SK-N-SH (cell line): ENCODE results near the gene GRIK3. TPM values are rescaled to one million over a fixed set of nuclear protein-coding genes. Genes with fewer than 3 reads are reported as not detected.

Experiments
- CTCF ChIA-PET: fragments of 300-600, 350-600 bp; formaldehyde crosslinking; extraction: SDS; loops from one replicate; lab custom pipeline; 2021; lab: Yijun Ruan, JAX
- POLR2A ChIA-PET: fragments of 350-600 bp; sonication (Branson Sonifier 250); formaldehyde crosslinking; extraction: SDS; loops from one replicate; lab custom pipeline; 2020; ENCODE audit warnings: antibody characterized with exemption, inconsistent platforms; lab: Yijun Ruan, JAX
- DNase-seq: peaks from one replicate; pipeline ENCODE4 v3.0.0; 2012
- H2AFZ ChIP-seq: fragments of 200-600 bp; sonication (generic); 2 replicates; pipeline ENCODE4 v1.8.1; 2016; ENCODE audit warnings: antibody characterized with exemption, mild to moderate bottlenecking, low read depth
- H3F3A ChIP-seq: fragments of 200-600 bp; sonication (generic); replicated peaks from 2 replicates; pipeline ENCODE3; 2016; ENCODE audit warnings: antibody characterized with exemption, mild to moderate bottlenecking; ENCODE audit not compliant: insufficient read depth
- H3K27ac ChIP-seq, 2 experiments: fragments of 200-500 bp in 1 of 2; fragments of 200-600 bp in 1 of 2; sonication (Bioruptor generic) in 1 of 2; sonication (generic), shearing (Covaris generic) in 1 of 2; 2 replicates each; pipeline versions ENCODE4 v1.5.1 to v1.6.1; 2014 to 2016; ENCODE audit warnings: low read depth in 2 of 2, inconsistent platforms in 1 of 2, low read length in 1 of 2, mild to moderate bottlenecking in 1 of 2, mixed read lengths in 1 of 2
- H3K27me3 ChIP-seq: fragments of 200-600 bp; sonication (generic), shearing (Covaris generic); 2 replicates; pipeline ENCODE4 v1.6.1; 2016; ENCODE audit warnings: mixed run types; ENCODE audit not compliant: insufficient read depth
- H3K36me3 ChIP-seq, 2 experiments: fragments of 200-500 bp in 1 of 2; fragments of 200-600 bp in 1 of 2; sonication (Bioruptor generic) in 1 of 2; sonication (generic) in 1 of 2; replicated peaks in 1 of 2; 2 replicates each; pipeline versions ENCODE3 to v1.5.1; 2014 to 2016; ENCODE audit warnings: low read length in 1 of 2, mild to moderate bottlenecking in 1 of 2; ENCODE audit not compliant: insufficient read depth in 2 of 2, control insufficient read depth in 1 of 2
- H3K4me1 ChIP-seq, 2 experiments: fragments of 200-500 bp in 1 of 2; fragments of 200-600 bp in 1 of 2; sonication (Bioruptor generic) in 1 of 2; sonication (generic), shearing (Covaris generic) in 1 of 2; 2 replicates each; pipeline versions ENCODE4 v1.5.1 to v1.6.1; 2014 to 2016; ENCODE audit warnings: low read depth in 1 of 2, low read length in 1 of 2, mixed run types in 1 of 2; ENCODE audit not compliant: insufficient read depth in 2 of 2, control insufficient read depth in 1 of 2
- H3K4me2 ChIP-seq: fragments of 200-600 bp; sonication (generic), shearing (Covaris generic); 2 replicates; pipeline ENCODE4 v1.6.1; 2017; ENCODE audit warnings: mixed run types
- H3K4me3 ChIP-seq, 2 experiments: fragments of 200-500 bp in 1 of 2; fragments of 200-600 bp in 1 of 2; sonication (Bioruptor generic) in 1 of 2; sonication (generic), shearing (Covaris generic) in 1 of 2; 2 replicates each; pipeline versions ENCODE4 v1.5.1 to v1.8.1; 2014 to 2016; ENCODE audit warnings: low read depth in 2 of 2, inconsistent platforms in 1 of 2, low read length in 1 of 2, mild to moderate bottlenecking in 1 of 2, mixed read lengths in 1 of 2, moderate library complexity in 1 of 2
- H3K79me2 ChIP-seq: fragments of 200-600 bp; sonication (generic); 2 replicates; pipeline ENCODE4 v1.8.1; 2017; ENCODE audit warnings: mild to moderate bottlenecking; ENCODE audit not compliant: insufficient read depth
- H3K9ac ChIP-seq: fragments of 200-600 bp; sonication (generic); 2 replicates; pipeline ENCODE4 v1.6.1; 2017; ENCODE audit warnings: mixed run types
- H3K9me2 ChIP-seq: fragments of 200-600 bp; sonication (generic); 2 replicates; pipeline ENCODE4 v1.6.1; 2017; ENCODE audit warnings: mixed run types
- H3K9me3 ChIP-seq: fragments of 200-600 bp; sonication (generic); 2 replicates; pipeline ENCODE4 v1.6.1; 2017; ENCODE audit warnings: mixed run types, mild to moderate bottlenecking, moderate library complexity
- H4K20me1 ChIP-seq: fragments of 200-600 bp; sonication (generic); 2 replicates; pipeline ENCODE4 v1.6.1; 2017; ENCODE audit warnings: mild to moderate bottlenecking, mixed run types; ENCODE audit not compliant: insufficient read depth
- CTCF ChIP-seq: fragments of 200-600 bp; sonication (generic); IDR thresholded peaks from 2 replicates; pipeline ENCODE4 v1.6.1; 2017; ENCODE audit warnings: antibody characterized with exemption, mild to moderate bottlenecking, moderate library complexity
- EP300 ChIP-seq, 2 experiments: IDR thresholded peaks; 2 replicates each; pipeline versions ENCODE4 v1.4.0 to v1.6.1; 2012; ENCODE audit warnings: borderline replicate concordance in 1 of 2, low read depth in 1 of 2, low read length in 1 of 2
- FOSL2 ChIP-seq: IDR thresholded peaks from 2 replicates; pipeline ENCODE4 v1.4.0; 2012; ENCODE audit warnings: low read depth, mild to moderate bottlenecking, moderate library complexity, borderline replicate concordance
- FOXM1 ChIP-seq: IDR thresholded peaks from 2 replicates; pipeline ENCODE4 v1.4.0; 2012; ENCODE audit warnings: low read depth, mild to moderate bottlenecking
- GABPA ChIP-seq: IDR thresholded peaks from 2 replicates; pipeline ENCODE4 v1.4.0; 2012; ENCODE audit warnings: low read depth, mild to moderate bottlenecking
- GATA2 ChIP-seq: sonication (generic); formaldehyde crosslinking; IDR thresholded peaks from 2 replicates; pipeline ENCODE4 v1.5.0; 2020; ENCODE audit warnings: mild to moderate bottlenecking, missing genetic modification reagents
- JUND ChIP-seq: IDR thresholded peaks from 2 replicates; pipeline ENCODE4 v1.4.0; 2012
- NFIC ChIP-seq: IDR thresholded peaks from 2 replicates; pipeline ENCODE4 v1.4.0; 2012; ENCODE audit warnings: borderline replicate concordance
- NRF1 ChIP-seq: IDR thresholded peaks from 2 replicates; pipeline ENCODE4 v1.6.1; 2012; ENCODE audit warnings: low read depth, mild to moderate bottlenecking, low read length
- POLR2AphosphoS5 ChIP-seq: IDR thresholded peaks from 2 replicates; pipeline ENCODE4 v1.6.1; 2012; ENCODE audit warnings: low read depth, low read length
- RAD21 ChIP-seq: IDR thresholded peaks from 2 replicates; pipeline ENCODE4 v1.6.1; 2012; ENCODE audit warnings: mild to moderate bottlenecking, low read length
- RCOR1 ChIP-seq: fragments of 150-350 bp; IDR thresholded peaks from 2 replicates; pipeline ENCODE4 v1.6.1; 2017; ENCODE audit warnings: antibody characterized with exemption, low read length
- RFX5 ChIP-seq: IDR thresholded peaks from 2 replicates; pipeline ENCODE4 v1.6.1; 2012; ENCODE audit warnings: mild to moderate bottlenecking, improper control_type of control experiment, low read length
- RXRA ChIP-seq: IDR thresholded peaks from 2 replicates; pipeline ENCODE4 v1.4.0; 2012; ENCODE audit warnings: low read depth, mild to moderate bottlenecking, borderline replicate concordance
- TCF12 ChIP-seq: IDR thresholded peaks from 2 replicates; pipeline ENCODE4 v1.4.0; 2012
- TEAD4 ChIP-seq: IDR thresholded peaks from 2 replicates; pipeline ENCODE4 v1.4.0; 2012; ENCODE audit warnings: mild to moderate bottlenecking, borderline replicate concordance; ENCODE audit not compliant: insufficient read depth
- USF1 ChIP-seq: IDR thresholded peaks from 2 replicates; pipeline ENCODE4 v1.4.0; 2012; ENCODE audit warnings: low read depth, borderline replicate concordance
- whole genome bisulfite sequencing: methylation state at CpG from one replicate; pipeline ENCODE4 v1.1.6; 2017; ENCODE audit warnings: low lambda C conversion rate; 5-methylcytosine and 5-hydroxymethylcytosine counted together
- polyA plus RNA-seq, 3 experiments: library from polyadenylated mRNA; depleted of rRNA; stranded (reverse); fragments of >200 nt; gene quantifications; 2 replicates each; pipeline ENCODE4 v1.2.3, GENCODE V29; 2012
- TF ChIP-seq, protein P1 (sequence below): IDR thresholded peaks from 2 replicates; pipeline ENCODE4 v1.4.0; 2012; ENCODE audit warnings: low read depth, borderline replicate concordance
- TF ChIP-seq, protein P2 (sequence below): IDR thresholded peaks from 2 replicates; pipeline ENCODE4; 2012
- TF ChIP-seq, protein P3 (sequence below): fragments of 150-350 bp; IDR thresholded peaks from 2 replicates; pipeline ENCODE4 v1.6.1; 2017; ENCODE audit warnings: antibody characterized with exemption, low read length, low read depth, borderline replicate concordance

The GRIK3 gene
- polyA plus RNA-seq, 1 of the 3 experiments (the other 2 are of a cell fraction), result not detected

DNA sequence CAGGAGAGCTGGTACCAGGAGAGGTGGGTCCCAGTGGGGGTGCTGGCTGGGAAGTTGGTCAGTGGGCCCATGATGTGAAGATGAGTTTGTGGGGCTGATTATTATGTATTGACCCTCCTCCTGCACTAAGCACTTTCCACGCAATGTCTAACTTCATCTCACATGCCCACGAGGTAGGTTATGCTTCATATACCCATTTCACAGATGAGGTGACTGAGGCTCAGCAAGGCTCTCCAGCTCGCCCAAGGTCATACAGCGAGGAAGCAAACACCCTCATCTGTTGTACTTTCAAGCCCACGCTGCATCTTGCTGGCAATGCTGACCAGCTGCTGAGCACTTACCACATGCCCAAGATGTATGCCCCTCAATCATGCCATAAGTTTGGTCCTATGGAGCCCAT is 175.8 kb downstream of the GRIK3 start:
- no peak for DNase-seq
- WGBS, result 47% methylated on average over 5 of the region's 5 CpGs
- Histone ChIP-seq H3K27me3 (no peaks in the 10 kb centered on the region), H3K9ac (no peak overlapping the region), H3K4me3 (no peak overlapping the region)
- POLR2A ChIA-PET, result no interaction called here
- TF ChIP-seq, protein P1, sequence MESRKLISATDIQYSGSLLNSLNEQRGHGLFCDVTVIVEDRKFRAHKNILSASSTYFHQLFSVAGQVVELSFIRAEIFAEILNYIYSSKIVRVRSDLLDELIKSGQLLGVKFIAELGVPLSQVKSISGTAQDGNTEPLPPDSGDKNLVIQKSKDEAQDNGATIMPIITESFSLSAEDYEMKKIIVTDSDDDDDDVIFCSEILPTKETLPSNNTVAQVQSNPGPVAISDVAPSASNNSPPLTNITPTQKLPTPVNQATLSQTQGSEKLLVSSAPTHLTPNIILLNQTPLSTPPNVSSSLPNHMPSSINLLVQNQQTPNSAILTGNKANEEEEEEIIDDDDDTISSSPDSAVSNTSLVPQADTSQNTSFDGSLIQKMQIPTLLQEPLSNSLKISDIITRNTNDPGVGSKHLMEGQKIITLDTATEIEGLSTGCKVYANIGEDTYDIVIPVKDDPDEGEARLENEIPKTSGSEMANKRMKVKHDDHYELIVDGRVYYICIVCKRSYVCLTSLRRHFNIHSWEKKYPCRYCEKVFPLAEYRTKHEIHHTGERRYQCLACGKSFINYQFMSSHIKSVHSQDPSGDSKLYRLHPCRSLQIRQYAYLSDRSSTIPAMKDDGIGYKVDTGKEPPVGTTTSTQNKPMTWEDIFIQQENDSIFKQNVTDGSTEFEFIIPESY, result no peak
- TF ChIP-seq TEAD4 (no peak), CTCF (no peak), TCF12 (no peak), NFIC (no peak), NRF1 (no peak), POLR2AphosphoS5 (no peak), RCOR1 (no peak), JUND (no peak), GABPA (no peak), FOXM1 (no peak), RFX5 (no peak), GATA2 (CRISPR knock-in tag) (no peak), RXRA (no peak), FOSL2 (no peak), USF1 (no peak), RAD21 (no peak), EP300 (IDR thresholded peaks at IDR 0.05; ENCODE audit: borderline replicate concordance in 1 of 2, low read depth in 1 of 2, low read length in 1 of 2) (no peak)
- TF ChIP-seq, protein P2, sequence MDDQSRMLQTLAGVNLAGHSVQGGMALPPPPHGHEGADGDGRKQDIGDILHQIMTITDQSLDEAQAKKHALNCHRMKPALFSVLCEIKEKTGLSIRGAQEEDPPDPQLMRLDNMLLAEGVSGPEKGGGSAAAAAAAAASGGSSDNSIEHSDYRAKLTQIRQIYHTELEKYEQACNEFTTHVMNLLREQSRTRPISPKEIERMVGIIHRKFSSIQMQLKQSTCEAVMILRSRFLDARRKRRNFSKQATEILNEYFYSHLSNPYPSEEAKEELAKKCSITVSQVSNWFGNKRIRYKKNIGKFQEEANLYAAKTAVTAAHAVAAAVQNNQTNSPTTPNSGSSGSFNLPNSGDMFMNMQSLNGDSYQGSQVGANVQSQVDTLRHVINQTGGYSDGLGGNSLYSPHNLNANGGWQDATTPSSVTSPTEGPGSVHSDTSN, result no peak
- TF ChIP-seq, protein P3, sequence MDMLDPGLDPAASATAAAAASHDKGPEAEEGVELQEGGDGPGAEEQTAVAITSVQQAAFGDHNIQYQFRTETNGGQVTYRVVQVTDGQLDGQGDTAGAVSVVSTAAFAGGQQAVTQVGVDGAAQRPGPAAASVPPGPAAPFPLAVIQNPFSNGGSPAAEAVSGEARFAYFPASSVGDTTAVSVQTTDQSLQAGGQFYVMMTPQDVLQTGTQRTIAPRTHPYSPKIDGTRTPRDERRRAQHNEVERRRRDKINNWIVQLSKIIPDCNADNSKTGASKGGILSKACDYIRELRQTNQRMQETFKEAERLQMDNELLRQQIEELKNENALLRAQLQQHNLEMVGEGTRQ, result no peak
- TF ChIP-seq, all 33 proteins: peak for 0
- Histone ChIP-seq H2AFZ (no peak overlapping the region), H3K79me2 (no peaks in the 10 kb centered on the region), H3K9me3 (no peaks in the 10 kb centered on the region), H3K9me2 (no peaks in the 10 kb centered on the region), H3K4me2 (no peak overlapping the region), H3K4me1 (peaks cover 0 to 22% of the 10 kb centered on the region in 2 experiments; a peak in 1 of 4 replicates), H3K27ac (no peak overlapping the region), H4K20me1 (no peaks in the 10 kb centered on the region), H3K36me3 (no peaks in the 10 kb centered on the region), H3F3A (no peaks in the 10 kb centered on the region)
- CTCF ChIA-PET, result interaction anchor here (0.9 to 1.9 kb wide), 4 partner anchors 10 to 78 kb away, joined by 3 to 12 read pairs (median 6); no protein-coding TSS in a partner anchor
